Subcutaneous abdominal adipose tissue (tissue), 5 donors: ENCODE results near the gene SLC23A2.
A peak's percentile ranks its signal among the peaks of the same experiment; 100 is the strongest.
"Not testable (repeated sequence)": the region's sequence is repeated elsewhere in the genome, so short reads cannot be mapped to it uniquely, and the experiment has no call there.

Source experiments
- H3K27ac ChIP-seq: one replicate; pipeline ENCODE4 v1.7.0; 2013; ENCODE audit warnings: low read depth, mild to moderate bottlenecking, inconsistent platforms, low read length, moderate library complexity
- H3K27me3 ChIP-seq, 5 donors: one replicate each; pipeline ENCODE4 v1.7.0; 2013; ENCODE audit warnings: low read length in 5 of 5, inconsistent platforms in 1 of 5; ENCODE audit not compliant: control insufficient read depth in 5 of 5, insufficient read depth in 4 of 5
- H3K36me3 ChIP-seq, 5 donors: one replicate each; pipeline ENCODE4 v1.7.0; 2013; ENCODE audit warnings: low read length in 5 of 5; ENCODE audit not compliant: control insufficient read depth in 5 of 5, insufficient read depth in 5 of 5
- H3K4me1 ChIP-seq, 5 donors: one replicate each; pipeline ENCODE4 v1.7.0; 2013; ENCODE audit warnings: low read length in 5 of 5, mild to moderate bottlenecking in 3 of 5, moderate library complexity in 1 of 5; ENCODE audit not compliant: control insufficient read depth in 5 of 5, insufficient read depth in 5 of 5
- H3K4me3 ChIP-seq, 5 donors: one replicate each; pipeline ENCODE4 v1.7.0; 2013; ENCODE audit warnings: low read length in 5 of 5, low read depth in 1 of 5
- H3K9ac ChIP-seq, 5 donors: one replicate each; pipeline ENCODE4 v1.7.0; 2013; ENCODE audit warnings: low read length in 5 of 5, mild to moderate bottlenecking in 4 of 5, moderate library complexity in 3 of 5
- H3K9me3 ChIP-seq, 5 donors: one replicate each; pipeline ENCODE4 v1.7.0; 2013; ENCODE audit warnings: low read length in 5 of 5; ENCODE audit not compliant: control insufficient read depth in 5 of 5
- donor health status: healthy.
- donor health status: healthy.
- donor health status: healthy.
- donor health status: healthy.
- donor health status: healthy.

SLC23A2 gene

DNA sequence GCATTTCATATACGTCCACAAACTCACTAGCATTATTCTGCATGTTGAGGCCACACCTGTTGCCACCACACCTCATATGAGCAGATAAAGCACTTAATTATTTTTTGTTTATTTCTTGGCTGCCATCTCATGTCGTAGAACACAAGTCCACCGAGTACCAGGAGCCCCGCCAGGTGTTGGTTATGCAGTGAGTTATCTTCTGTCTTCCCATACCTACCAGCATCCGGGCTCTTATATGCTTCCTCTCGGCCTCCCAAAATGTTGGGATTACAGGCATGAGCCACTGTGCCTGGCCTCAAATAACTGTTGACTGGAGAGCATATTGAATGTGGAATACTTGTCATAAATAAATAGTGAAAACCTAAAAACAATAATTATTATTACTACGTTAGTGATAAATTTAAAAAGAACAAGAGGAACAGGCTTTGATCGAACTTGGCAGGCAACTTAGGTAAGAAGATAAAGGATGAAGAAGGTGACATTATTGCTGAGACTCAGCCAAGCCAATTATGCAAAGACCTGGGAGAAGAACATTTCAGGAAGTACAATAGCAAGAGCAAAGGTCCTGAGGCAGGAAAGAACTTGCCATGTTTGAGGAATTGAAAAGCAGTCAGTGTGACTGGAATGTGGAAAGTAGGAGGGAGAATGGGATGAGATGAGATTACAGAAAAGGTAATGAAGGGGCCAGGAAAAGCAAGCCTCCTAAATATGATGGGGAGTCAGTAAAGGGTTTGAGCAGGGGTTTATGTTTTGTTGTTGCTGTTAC, 12.6 kb upstream of the SLC23A2 start:
- Histone ChIP-seq H3K27ac (no peak overlapping the region), H3K4me1 (peaks cover 0 to 3% (median 0%) of the 10 kb centered on the region in 5 donors), H3K9ac (no peak overlapping the region), H3K4me3 (no peak overlapping the region), H3K27me3 (no peaks in the 10 kb centered on the region), H3K36me3 (no peaks in the 10 kb centered on the region), H3K9me3 (no peaks in the 10 kb centered on the region)

DNA sequence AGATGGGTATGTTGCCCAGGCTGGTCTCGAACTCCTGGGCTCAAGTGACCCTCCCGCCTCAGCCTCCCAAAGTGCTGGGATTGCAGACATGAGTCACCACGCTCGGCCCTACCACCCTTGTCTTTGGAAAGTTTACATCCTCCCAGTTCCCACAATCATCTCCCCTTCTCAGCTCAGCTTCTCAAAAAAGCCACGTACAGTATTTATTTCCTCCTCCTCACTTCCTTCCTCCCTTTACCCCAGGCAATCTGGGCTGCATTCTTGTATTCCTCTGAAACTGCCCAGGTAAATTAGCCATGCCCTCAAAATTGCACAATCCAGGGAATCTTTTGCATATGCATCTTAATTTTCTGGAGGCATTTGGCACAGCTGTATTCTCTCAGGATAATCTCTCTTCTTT, 7.4 kb upstream of the SLC23A2 start:
- H3K4me1 ChIP-seq: peaks cover 0 to 6% (median 0%) of the 10 kb centered on the region in 5 donors
- no peak overlapping the region for H3K9ac ChIP-seq
- H3K27ac ChIP-seq: no peak overlapping the region
- no peaks in the 10 kb centered on the region for H3K9me3 ChIP-seq
- no peak overlapping the region for H3K4me3 ChIP-seq
- H3K27me3 ChIP-seq: no peaks in the 10 kb centered on the region
- no peaks in the 10 kb centered on the region for H3K36me3 ChIP-seq

DNA sequence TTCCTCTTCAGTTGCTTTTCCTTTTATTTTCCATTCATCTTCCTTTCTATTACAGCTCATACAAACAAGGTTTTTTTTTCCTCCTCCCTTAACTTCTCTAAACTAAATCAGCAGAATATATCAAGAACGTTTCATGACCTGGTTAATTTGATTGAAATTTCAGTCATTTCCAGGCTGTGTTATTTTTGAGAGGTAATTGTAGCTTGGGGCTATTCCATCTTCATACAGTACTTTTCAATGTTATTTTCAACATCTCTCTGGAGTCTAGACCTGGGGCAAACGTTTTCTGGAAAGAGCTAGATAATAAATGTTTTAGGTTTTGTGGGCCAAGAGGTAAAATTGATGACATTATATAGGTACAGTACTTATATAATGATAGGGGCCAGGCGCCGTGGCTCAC, 4.0 kb upstream of the SLC23A2 start:
- no peak overlapping the region for H3K27ac ChIP-seq

DNA sequence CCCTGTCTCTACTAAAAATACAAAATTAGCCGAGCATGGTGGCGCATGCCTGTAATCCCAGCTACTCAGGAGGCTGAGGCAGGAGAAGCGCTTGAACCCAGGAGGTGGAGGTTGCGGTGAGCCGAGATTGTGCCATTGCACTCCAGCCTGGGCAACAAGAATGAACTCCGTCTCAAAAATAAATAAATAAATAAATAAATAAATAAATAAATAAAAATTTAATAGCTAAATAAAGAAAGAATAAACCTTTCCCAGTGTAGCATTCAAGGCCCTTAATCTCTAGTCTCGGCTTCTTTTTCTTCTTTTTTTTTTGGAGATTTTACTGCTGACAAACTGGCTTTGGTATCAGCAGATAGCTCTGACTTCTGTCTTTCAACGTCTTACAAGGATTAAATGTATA, 3.5 kb upstream of the SLC23A2 start:
- H3K27ac ChIP-seq, H3K9ac ChIP-seq, H3K4me3 ChIP-seq, H3K9me3 ChIP-seq, H3K36me3 ChIP-seq, H3K27me3 ChIP-seq: not testable (repeated sequence)
- H3K4me1 ChIP-seq: peaks cover 3 to 21% (median 18%) of the 10 kb centered on the region in 5 donors

More for the DNA sequence above, 4.0 kb upstream of the SLC23A2 start:
- Histone ChIP-seq H3K4me1 (peaks cover 2 to 16% (median 13%) of the 10 kb centered on the region in 5 donors), H3K9me3 (no peaks in the 10 kb centered on the region), H3K4me3 (no peak overlapping the region), H3K27me3 (no peaks in the 10 kb centered on the region), H3K9ac (no peak overlapping the region), H3K36me3 (no peaks in the 10 kb centered on the region)

DNA sequence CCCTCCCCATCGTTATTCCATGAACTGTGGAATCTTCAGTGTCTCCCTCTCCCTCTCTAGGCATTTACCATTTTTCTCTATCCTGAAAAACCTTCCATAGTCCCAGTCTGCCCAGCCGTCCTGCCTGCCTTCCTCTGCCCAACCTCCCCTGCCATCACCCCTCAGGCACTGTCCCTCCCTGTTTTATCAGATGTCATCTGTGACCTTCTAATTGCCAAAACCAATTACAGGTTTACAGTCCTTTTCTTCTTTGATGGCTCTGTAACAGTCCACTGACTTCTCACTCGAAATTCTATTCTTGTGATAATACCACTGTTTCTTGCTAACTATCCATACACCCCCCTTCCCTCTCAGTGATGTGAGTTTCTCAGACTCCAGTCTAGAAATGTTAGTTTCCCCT, 2.3 kb upstream of the SLC23A2 start:
- Histone ChIP-seq H3K4me3 (no peak overlapping the region), H3K27me3 (no peaks in the 10 kb centered on the region), H3K27ac (no peak overlapping the region), H3K4me1 (peaks cover 3 to 23% (median 20%) of the 10 kb centered on the region in 5 donors), H3K36me3 (no peaks in the 10 kb centered on the region), H3K9me3 (no peaks in the 10 kb centered on the region), H3K9ac (no peak overlapping the region)

DNA sequence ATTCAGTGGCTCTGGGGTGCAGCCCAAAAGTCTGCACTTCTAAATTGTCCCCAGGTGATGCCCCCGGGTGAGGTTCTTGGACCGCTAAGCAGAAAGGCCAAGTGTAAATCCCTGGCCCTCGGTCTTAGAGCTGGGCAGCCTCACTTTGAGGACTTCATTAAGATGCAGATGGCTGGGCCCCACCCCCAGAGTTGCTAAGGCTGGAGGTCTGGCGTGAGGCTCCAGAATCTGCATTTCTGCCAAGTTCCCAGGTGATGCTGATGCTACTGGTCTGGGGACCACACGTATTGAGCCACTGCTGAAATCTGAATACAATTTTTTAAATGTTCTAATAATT, 735 bp upstream of the SLC23A2 start:
- no peaks in the 10 kb centered on the region for H3K36me3 ChIP-seq
- H3K4me1 ChIP-seq: peaks cover 3 to 23% (median 20%) of the 10 kb centered on the region in 5 donors
- H3K27ac ChIP-seq: no peak overlapping the region
- peak overlapping the region; percentile 72 to 92 (median 82) for H3K4me3 ChIP-seq
- H3K9ac ChIP-seq: peak overlapping the region in 2 of 5 donors; percentile 3 to 87
- no peaks in the 10 kb centered on the region for H3K27me3 ChIP-seq
- H3K9me3 ChIP-seq: no peaks in the 10 kb centered on the region

DNA sequence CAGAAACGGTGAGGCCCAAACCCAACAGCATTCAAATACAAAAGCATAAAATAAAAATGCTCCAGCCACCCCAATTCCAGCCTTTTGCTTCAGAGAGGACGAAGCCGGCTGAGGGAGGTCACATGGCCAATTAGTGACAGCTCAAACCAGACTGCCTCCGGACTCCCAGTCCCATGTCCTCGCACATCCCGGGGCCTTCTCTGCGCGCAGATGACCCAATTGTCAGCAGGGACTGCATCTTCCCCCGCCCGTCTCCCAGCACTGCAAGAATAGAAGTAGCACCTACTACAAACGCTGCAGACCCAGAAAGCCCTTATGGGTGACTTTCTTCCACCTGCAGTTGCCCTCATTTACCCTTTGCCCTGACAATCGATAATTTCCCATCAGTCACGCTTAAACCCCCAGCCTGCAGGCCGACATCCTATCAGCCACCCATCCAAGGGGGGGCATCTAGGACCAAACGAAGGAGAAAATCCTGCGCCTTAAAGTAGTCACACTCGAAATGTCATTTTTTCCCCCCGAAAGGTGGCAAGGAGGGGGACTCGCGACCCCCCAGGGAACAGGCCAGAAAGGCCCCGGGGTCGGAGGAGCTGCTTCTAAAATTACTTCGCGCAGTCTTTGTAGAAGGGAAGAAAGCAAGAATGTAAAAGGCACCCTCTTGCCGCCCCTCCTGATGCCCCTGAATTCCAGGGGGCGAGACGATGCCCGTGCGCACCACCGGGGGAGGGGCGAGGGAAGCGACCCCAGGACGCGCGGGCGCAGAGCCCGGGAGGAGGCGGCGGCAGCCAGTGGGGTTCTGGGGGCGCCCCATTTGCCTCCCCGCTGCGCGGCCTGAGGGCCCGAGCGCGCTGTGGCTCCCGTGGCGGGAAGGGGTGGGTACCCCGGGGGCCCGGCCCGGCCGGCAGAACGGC, 792 bp downstream of the SLC23A2 start:
- Histone ChIP-seq H3K4me1 (peaks cover 3 to 23% (median 20%) of the 10 kb centered on the region in 5 donors), H3K9ac (peak overlapping the region in 4 of 5 donors; percentile 76 to 83 (median 80)), H3K27ac (no peak overlapping the region), H3K4me3 (peak overlapping the region; percentile 72 to 92 (median 82)), H3K9me3 (no peaks in the 10 kb centered on the region), H3K27me3 (no peaks in the 10 kb centered on the region), H3K36me3 (no peaks in the 10 kb centered on the region)

DNA sequence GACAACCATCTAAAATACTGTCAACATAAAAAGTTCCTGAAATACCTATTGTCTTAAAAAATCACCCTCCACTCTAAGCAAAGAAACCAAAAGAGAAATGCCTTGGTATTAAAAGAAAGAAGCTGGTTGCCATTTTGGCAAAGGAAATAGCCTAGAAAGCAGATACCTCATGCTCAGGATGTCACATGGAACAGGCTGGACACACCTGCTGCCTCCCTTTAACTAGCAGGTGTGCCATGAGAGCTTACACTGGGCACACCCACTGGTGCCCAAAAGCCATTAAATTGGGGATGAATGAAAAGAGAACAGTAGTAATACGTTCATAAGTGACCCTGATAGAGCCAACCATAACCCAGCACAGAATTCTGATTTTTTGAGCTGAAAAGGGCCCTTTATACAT, 1.5 kb downstream of the SLC23A2 start:
- Histone ChIP-seq H3K27ac (no peak overlapping the region), H3K27me3 (no peaks in the 10 kb centered on the region), H3K9ac (peak overlapping the region in 4 of 5 donors; percentile 5 to 79 (median 48)), H3K36me3 (no peaks in the 10 kb centered on the region), H3K4me1 (peaks cover 3 to 23% (median 20%) of the 10 kb centered on the region in 5 donors), H3K4me3 (peak overlapping the region; percentile 72 to 92 (median 82)), H3K9me3 (no peaks in the 10 kb centered on the region)

DNA sequence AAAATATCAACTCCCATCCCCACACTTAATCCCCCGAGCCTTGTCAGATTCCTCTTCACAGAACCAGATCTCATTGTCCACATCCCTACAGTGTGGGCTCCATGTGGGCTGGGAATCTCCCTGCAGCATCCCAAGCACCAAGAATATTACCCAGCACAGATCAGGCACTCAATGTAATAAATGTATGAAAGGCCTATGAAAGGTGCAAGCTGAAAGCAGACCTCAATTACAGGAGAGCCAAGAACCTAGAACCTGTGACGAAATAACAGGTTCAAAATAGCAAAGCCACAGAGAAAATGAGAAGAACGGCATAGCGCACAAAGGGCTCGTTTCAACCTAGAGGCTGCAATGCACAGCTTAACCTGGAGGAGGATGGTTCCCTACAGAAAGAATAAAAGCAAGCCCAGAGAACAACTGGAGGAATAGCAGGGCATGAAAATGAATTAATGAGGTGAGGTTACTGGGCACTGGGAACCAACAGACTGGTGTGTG, 3.1 kb downstream of the SLC23A2 start:
- no peaks in the 10 kb centered on the region for H3K9me3 ChIP-seq
- H3K9ac ChIP-seq: no peak overlapping the region
- H3K36me3 ChIP-seq: no peaks in the 10 kb centered on the region
- H3K4me1 ChIP-seq: peaks cover 3 to 23% (median 20%) of the 10 kb centered on the region in 5 donors
- no peak overlapping the region for H3K4me3 ChIP-seq
- H3K27me3 ChIP-seq: no peaks in the 10 kb centered on the region
- no peak overlapping the region for H3K27ac ChIP-seq

DNA sequence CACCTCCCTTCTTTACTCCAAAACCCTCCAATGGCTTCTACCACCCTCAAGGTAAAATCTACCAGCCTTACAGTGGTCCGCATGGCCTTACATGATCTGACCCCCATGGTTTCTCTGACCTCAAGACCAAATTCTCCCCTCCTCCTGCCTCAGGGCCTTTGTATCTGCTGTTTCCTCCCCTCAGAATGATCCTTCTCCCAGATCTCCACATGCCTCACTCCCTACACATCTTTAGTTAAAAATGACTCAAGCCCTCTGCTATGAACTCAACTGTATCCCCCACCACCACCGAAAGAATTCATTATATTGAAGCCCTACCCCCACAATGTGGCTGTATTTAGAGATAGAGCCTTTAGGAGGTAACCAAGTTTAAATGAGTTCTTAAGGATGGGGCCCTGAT, 4.1 kb downstream of the SLC23A2 start:
- H3K9me3 ChIP-seq: no peaks in the 10 kb centered on the region
- H3K27me3 ChIP-seq: no peaks in the 10 kb centered on the region
- peaks cover 3 to 23% (median 20%) of the 10 kb centered on the region in 5 donors for H3K4me1 ChIP-seq
- no peak overlapping the region for H3K4me3 ChIP-seq
- H3K27ac ChIP-seq: no peak overlapping the region
- no peaks in the 10 kb centered on the region for H3K36me3 ChIP-seq
- H3K9ac ChIP-seq: no peak overlapping the region
